HL-60 (cell line): ENCODE data around the gene MAFB.

Source experiments
- GABPA ChIP-seq: IDR thresholded peaks from 2 replicates; pipeline ENCODE4 v1.6.1; 2012; ENCODE audit warnings: low read depth
- SPI1 ChIP-seq: IDR thresholded peaks from 2 replicates; pipeline ENCODE4 v1.6.1; 2012; ENCODE audit warnings: low read depth, mild to moderate bottlenecking, borderline replicate concordance
- TF ChIP-seq, protein P1 (sequence below): IDR thresholded peaks from one replicate; pipeline ENCODE4 v1.5.1; 2011; ENCODE audit warnings: low read length, control low read depth, inconsistent platforms; ENCODE audit not compliant: insufficient read depth

DNA sequence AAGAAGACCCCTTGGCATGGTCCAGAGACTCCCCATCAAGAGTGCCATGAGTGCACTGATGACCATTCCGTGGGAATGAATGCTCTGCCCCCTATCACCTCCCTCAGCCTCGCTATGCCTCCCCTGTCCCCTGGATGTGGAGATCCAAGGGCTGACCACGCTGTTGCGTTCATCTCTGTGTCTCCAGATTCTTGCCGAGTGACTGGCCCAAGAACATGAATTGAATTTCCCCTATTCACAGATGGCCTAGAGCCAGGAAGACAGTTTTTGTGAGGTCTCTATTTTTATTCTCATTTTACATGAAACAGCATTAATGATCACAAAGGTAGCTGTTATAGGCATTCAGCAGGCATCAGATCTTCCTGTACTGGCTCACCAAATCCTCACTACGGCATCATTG, 33.6 kb downstream of the MAFB start:
- no peak for TF ChIP-seq GABPA
- TF ChIP-seq, protein P1, sequence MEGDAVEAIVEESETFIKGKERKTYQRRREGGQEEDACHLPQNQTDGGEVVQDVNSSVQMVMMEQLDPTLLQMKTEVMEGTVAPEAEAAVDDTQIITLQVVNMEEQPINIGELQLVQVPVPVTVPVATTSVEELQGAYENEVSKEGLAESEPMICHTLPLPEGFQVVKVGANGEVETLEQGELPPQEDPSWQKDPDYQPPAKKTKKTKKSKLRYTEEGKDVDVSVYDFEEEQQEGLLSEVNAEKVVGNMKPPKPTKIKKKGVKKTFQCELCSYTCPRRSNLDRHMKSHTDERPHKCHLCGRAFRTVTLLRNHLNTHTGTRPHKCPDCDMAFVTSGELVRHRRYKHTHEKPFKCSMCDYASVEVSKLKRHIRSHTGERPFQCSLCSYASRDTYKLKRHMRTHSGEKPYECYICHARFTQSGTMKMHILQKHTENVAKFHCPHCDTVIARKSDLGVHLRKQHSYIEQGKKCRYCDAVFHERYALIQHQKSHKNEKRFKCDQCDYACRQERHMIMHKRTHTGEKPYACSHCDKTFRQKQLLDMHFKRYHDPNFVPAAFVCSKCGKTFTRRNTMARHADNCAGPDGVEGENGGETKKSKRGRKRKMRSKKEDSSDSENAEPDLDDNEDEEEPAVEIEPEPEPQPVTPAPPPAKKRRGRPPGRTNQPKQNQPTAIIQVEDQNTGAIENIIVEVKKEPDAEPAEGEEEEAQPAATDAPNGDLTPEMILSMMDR, result no peak
- TF ChIP-seq SPI1, result no peak
